NAMALWA (cell line): Measurements from ENCODE around the gene SATB1.

Experiments used
- DNase-seq: peaks from one replicate; pipeline ENCODE4 v3.0.0-alpha.2; 2015; ENCODE audit warnings: low spot score

SATB1 gene

DNA sequence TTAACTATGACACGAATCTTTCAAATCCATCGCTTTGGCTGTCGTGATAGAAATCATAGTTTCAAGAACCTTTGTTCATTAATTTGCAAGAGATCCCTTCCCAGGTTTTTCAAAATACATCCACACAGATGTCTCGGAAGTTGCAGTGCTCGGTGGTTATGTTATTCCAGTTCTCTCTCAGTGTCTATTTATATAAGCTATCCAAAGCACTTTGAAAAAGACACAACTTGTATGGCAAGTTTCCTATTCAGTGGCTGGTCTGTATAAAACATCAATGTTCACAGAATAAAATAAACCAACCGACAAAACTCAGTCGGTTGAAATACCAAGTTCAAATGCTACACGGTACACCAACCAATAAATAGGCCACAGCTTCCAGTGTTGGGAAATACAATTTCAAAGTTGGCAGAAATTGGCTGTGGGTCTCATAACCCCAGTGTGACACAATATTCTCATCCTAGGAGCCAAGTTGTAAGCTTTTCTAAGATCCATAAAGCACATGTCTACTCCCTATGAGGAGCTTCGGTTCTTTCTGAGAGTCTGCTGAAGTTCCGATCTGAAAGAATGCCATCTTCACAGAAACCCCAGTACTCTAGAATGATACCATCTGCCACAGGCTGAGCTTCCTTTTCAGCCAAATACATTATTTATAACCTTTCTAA lies 23.7 kb downstream of the SATB1 start:
- DNase-seq: no peak

DNA sequence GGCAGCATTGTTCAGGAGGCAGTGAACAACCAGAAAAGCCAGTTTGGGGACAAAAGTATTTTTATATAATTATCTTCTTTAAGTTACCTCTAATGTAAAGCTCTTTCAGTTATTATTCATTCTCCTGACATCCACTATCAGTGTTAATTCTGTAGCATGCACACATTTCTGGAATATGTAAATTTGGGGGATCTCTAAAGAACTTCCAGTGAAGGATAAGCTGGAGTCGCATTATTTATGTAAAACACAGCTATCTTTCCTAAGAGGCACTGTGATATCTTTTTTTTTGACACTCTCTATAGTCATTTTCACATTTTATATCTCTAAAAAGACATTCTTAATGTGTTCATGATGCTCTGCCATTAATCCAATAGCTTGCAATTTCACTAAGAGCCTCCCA lies 26.7 kb downstream of the SATB1 start:
- no peak for DNase-seq

DNA sequence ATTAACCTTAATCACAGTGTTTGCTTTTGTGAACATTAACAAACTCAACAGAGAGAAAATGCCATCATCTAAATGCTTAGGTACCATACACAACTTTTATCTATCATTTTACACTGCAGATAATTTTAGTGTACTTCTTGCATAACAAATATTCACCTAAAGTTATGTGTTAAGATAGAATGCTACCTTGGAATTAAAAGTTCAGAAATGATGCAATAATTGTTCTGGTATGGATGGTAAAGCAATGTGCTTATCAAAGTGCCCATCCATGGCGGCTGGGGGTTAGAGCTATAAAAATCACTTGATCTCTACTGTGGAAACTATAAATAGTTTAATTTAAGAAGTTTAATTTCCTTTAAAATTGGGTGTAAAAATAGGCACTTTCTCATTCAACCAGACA lies 28.7 kb downstream of the SATB1 start:
- DNase-seq: no peak

GRCh38 chr3:18394384-18394995 lies 30.6 kb downstream of the SATB1 start:
- DNase-seq: no peak

DNA sequence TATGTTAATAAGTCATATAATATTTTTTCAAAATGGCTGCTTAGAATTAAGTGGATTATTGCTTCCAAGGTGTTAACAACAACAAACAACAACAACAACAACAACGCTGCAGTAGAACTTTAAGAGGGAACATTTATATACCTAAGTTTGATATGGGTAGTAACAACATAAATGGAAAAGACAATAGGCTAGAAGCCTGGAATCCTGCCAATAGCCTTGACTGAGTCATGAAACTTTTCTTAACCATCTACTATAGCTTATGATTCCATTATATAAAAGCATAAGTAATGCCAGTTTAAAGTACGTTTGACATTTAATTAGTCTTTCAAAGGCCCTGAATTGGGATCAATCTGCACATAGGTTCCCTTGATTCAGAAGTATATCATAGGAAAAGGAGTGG lies 31.2 kb downstream of the SATB1 start:
- DNase-seq: no peak

GRCh38 chr3:18390024-18390660 lies 35.0 kb downstream of the SATB1 start:
- no peak for DNase-seq

DNA sequence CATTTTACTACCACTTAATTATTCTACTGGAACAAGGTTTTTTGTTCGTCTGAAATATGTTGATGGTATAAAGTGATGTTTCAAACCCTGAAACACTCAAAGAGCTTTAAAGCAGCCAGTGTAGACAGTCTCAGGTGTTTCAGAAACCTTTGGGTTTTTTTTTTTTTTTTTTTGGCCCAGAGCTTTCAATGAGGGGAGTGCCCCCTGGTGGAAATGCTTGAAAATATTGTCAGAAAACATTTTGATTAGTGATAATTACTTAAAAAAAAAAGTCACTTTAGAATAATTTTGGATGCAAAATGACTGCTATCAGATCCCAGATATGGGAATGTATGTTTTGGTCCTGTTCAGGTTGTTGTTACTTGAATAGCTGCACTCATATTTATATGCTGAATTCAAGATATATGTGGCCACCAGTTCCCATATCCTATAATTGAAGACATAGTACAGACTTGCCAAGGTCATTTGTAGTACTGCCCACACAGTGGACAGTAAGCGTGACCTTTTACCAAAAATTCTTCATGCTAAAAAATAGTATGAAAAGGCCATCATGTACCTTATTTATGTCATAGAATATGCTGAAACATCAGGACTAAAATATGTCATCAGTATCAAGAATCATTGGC lies 35.9 kb downstream of the SATB1 start:
- peak; percentile 61 for DNase-seq

- DNase-seq: no peak
These were observed 38.8 kb downstream of the SATB1 start for GRCh38 chr3:18386274-18386890.

DNA sequence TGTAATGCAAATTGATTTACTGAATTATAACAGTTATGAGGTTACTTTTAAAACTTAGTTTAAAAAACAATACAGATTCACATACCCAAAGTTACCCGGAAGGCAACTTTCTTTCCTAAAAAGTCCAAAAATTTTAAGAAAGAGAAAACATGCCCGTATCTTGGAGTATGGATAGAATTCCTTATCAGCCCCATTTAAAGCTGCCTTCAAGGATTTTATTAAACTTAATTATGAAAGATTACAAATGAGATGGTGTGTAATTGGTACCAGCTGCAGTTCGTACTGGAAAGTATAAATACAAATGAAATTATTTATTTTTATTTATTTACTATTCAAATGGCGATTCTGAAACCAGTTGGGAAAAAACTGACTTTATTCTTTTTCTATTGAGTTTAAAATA lies 39.4 kb downstream of the SATB1 start:
- DNase-seq: no peak

- DNase-seq: no peak
These were observed 42.3 kb downstream of the SATB1 start for GRCh38 chr3:18382760-18383369.

GRCh38 chr3:18379647-18380046 lies 45.5 kb downstream of the SATB1 start:
- no peak for DNase-seq

DNA sequence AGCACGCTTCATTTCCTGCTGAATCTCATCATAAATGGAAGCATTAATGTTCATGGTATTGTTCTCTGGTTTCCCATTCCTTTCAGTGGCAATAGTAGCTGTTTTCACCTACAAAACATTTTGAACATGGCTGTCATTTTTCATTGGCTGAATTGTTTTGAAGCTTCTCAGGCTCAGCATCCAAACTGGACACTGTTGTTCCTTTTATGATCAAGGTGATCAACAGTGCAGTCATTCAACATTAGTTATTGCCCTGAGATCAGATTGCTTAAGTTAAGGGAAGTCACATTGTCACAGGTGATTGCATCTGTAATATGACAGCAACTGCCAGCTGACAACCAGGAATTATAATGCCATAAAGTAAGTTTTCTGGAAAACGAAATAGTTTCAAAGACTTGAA lies 46.9 kb downstream of the SATB1 start:
- DNase-seq: no peak

DNA sequence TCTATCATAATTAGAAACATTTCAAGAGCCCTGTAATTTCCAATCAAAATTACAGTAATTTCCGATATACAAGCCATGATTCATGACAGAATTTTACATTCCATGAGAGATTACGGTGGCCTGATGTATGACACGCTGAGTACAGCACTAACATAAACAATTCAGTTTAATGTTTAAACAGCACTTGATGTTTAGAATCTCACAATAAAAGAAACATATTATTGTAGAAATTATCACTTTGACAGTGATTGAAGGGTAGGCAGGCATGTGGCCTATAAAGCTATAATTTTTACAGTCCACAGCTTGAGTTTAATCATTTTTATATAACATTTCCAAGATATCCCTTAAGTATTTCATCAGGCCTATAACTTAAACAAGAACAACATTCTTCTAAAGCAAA lies 48.5 kb downstream of the SATB1 start:
- no peak for DNase-seq

DNA sequence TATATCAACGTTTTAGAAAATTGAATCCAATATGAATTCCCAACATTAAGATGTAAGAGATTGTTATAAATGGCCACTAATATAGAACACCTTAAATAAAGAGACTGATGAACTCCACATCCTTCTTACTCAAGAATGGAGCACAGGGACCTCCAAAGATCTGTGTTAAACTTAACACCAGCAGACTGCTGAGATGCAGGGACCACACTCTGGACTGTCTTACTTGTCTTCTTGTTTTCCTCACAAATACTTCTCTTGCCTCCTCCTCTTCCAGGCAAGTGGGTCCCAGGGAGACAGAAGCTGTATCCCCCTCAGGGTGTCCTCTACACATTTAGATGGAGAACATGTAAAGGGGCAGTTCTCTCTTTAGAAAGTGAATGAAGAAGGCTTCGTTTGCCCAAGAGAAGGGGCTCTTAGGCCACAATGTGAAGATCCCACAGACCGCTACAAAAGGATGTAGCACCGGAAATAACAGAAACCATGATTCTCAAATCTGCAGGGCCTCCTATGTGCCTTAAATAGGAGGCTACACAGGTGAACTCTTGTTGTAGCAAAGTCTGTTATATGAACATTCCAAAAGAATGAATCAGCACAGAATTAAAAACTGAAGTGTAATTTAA lies 52.2 kb downstream of the SATB1 start:
- DNase-seq: no peak

DNA sequence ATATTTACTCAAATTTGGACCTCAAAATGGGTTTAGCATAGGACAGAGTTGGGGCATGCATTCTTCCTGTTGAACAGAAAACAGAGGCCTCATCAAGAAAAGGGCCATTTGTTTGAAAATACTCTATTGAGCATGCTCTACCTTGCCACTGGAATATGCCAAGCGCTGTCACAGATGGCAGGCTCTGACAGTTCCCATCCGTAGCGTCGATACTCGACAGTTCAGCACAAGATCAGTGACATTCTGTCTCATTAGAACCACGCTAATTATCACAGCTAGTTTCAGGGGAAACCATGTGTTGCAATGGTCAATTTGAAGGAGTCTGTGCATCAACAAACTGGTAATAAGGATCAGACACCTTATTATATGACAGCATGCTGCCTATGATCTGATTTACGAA lies 54.5 kb downstream of the SATB1 start:
- no peak for DNase-seq

DNA sequence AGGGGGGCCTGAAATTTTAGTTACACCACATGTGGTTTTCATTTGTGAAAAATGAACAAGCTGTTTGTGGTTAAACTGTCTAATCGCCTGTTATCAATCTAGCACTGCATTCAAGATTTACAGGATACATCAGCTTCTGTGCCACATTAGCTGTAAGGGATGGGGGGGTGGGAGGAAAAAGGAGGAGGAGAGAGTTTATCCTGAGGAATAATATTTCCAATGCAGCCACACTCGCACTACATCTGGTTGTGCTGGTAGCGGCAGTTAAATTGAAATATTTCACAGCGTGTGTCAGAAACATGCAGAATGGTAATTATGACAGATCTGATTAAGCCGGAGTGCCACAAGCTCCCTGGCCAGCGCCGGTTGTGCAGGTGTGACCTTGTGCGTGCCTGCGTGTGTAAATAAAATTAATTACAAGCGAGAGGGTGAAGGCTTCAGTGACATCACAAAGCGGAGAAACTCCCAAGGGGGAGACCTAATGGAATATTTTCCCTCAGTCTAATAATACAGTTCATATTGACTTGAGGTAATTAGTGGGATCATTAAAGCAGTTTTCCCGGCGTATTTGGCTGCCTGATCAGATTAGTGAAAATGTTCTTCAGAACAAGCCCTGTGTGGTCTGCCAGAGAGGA lies 55.5 kb downstream of the SATB1 start:
- DNase-seq: no peak

GRCh38 chr3:18366258-18366657 lies 58.9 kb downstream of the SATB1 start:
- no peak for DNase-seq

DNA sequence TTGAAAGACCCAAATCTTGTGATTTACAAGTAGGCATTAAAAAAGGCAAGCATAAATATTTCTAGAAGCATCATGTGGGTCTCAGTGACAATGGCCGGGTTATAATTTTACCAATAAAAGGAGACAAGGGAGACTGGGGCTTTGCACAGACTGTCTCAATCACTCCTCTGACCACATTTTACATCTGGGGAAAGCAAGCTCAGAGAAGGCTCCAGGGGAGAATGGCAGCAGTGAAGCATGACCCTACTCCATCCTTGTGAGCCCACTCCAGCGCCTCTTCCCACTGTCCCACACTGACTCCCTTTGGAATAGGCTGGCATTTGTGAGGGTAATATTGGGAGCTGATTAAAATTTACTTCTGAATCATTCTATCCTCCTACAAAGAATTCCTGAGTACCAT lies 61.8 kb downstream of the SATB1 start:
- DNase-seq: no peak

GRCh38 chr3:18357747-18358146 lies 67.4 kb downstream of the SATB1 start:
- no peak for DNase-seq

DNA sequence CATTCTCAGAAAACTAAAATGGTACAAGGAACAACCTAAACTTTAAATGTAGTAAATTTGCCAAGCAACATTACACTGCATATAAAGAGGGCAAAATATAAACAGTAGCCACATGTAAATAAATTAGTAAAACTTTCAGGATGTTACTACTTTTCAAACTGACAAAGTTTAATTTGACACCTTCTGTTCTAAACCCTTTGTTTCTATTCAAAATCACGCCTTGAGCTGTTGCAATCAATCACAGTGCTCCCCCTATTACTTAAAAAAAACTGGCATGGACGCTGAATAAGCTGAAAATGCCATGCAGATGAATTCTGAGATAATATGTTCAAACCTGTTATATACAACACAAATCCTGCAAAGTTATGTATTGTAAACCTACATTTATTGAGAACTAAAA lies 69.3 kb downstream of the SATB1 start:
- DNase-seq: no peak

DNA sequence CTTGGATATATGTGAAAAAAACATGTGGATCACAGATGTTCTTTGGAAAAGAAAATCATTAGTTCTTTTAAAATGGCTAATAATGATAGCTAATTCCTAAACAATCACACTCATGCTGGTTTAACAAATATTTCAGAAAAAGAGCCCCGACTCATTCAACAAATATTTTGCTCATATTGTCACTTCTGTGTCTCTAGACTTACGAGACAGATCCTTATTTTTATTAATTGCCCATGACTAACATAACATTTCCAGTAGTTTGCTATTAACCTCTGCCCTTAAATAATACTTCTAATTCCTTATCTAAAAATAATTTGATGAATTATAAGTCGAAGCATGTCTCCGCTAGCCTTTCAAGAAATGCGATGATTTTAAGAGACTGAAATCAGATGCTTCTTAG lies 70.4 kb downstream of the SATB1 start:
- no peak for DNase-seq
